Measurements from ENCODE around the gene ZBTB25.

DNA sequence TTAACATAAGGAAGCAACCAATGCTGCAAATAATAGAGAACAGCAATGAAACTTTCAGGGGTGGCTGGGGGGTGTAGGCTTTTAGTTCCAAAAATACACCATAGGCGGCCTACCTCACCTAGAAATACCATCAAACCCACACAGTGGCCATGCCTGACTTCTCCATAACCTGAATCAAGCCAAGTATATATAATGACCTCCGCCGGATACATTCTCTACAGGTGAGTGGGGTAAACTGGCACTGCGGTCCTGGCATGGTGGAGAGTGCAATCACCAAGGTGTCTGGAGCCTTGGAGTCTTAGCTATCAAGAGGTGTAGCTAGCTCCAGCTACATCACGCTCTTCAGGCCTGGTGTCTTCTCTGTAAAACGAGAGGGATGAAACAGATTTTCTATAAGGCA is 1.2 kb downstream of the ZBTB25 start:
- TF ChIP-seq CTCF (IDR thresholded peaks at IDR 0.05) (no peak), POLR2A (IDR thresholded peaks at IDR 0.05) (no peak)
